Endodermal cell (in vitro differentiated cells): ENCODE measurements around the gene PRSS21. TPM values are rescaled to one million over a fixed set of nuclear protein-coding genes. Genes with fewer than 3 reads are reported as not detected.

Source experiments
- DNase-seq: peaks from one replicate; pipeline ENCODE4 v3.0.0-alpha.2; 2017
- H3K27ac ChIP-seq: 2 replicates; pipeline ENCODE4 v1.5.1; 2013; ENCODE audit warnings: mild to moderate bottlenecking, low read depth, low read length, moderate library complexity
- H3K27me3 ChIP-seq: 2 replicates; pipeline ENCODE4 v1.6.1; 2013; ENCODE audit warnings: mild to moderate bottlenecking, low read length, moderate library complexity; ENCODE audit not compliant: insufficient read depth, control insufficient read depth, poor library complexity, severe bottlenecking
- H3K36me3 ChIP-seq: 2 replicates; pipeline ENCODE4 v1.7.0; 2013; ENCODE audit warnings: mild to moderate bottlenecking, low read length, moderate library complexity; ENCODE audit not compliant: control insufficient read depth, insufficient read depth
- H3K4me1 ChIP-seq: one replicate; pipeline ENCODE4 v1.7.0; 2013; ENCODE audit warnings: low read length; ENCODE audit not compliant: control insufficient read depth, insufficient read depth
- H3K4me3 ChIP-seq: 2 replicates; pipeline ENCODE4 v1.5.1; 2013; ENCODE audit warnings: mild to moderate bottlenecking, low read length, moderate library complexity
- H3K9ac ChIP-seq: 2 replicates; pipeline ENCODE4 v1.6.1; 2013; ENCODE audit warnings: mild to moderate bottlenecking, low read length, moderate library complexity; ENCODE audit not compliant: poor library complexity, severe bottlenecking; ENCODE audit errors: extremely low read depth
- H3K9me3 ChIP-seq: 2 replicates; pipeline ENCODE4 v1.6.1; 2013; ENCODE audit warnings: mild to moderate bottlenecking, low read length, moderate library complexity; ENCODE audit not compliant: control insufficient read depth
- H3K27ac Mint-ChIP-seq: 2 replicates; pipeline ENCODE4 v1.8.0; 2020; ENCODE audit warnings: mixed read lengths
- H3K27me3 Mint-ChIP-seq: 2 replicates; pipeline ENCODE4 v1.8.0; 2021; ENCODE audit warnings: mild to moderate bottlenecking, mixed read lengths; ENCODE audit not compliant: insufficient read depth
- H3K36me3 Mint-ChIP-seq: 2 replicates; pipeline ENCODE4 v1.8.0; 2020; ENCODE audit warnings: low read depth, mixed read lengths
- H3K4me1 Mint-ChIP-seq: 2 replicates; pipeline ENCODE4 v1.8.0; 2020; ENCODE audit warnings: mixed read lengths
- H3K4me3 Mint-ChIP-seq: 2 replicates; pipeline ENCODE4 v1.8.0; 2020; ENCODE audit warnings: mild to moderate bottlenecking, moderate library complexity, mixed read lengths
- H3K9me3 Mint-ChIP-seq: 2 replicates; pipeline ENCODE4 v1.8.0; 2020; ENCODE audit warnings: mild to moderate bottlenecking, mixed read lengths
- CTCF ChIP-seq: fragments of 200-600 bp; sonication (generic); conservative IDR thresholded peaks from 2 replicates; pipeline ENCODE4 v1.5.0; 2021; ENCODE audit warnings: antibody characterized with exemption, mild to moderate bottlenecking
- WGBS, 2 experiments: methylation state at CpG; one replicate each; pipeline versions ENCODE4 v1.1.5 to v1.1.7; 2013; ENCODE audit warnings: missing lambda C conversion rate in 2 of 2, mixed read lengths in 1 of 2; ENCODE audit not compliant: insufficient coverage in 1 of 2, insufficient read length in 1 of 2; 5-methylcytosine and 5-hydroxymethylcytosine counted together
- total RNA-seq, 2 donors: library from RNA; stranded (reverse); fragmentation: NEBNext Ultra II Directional in 1 of 2; extraction: Animal tissue kit (Norgen Biotek cat#: 25700) in 1 of 2; gene quantifications; 2 replicates in 1 of 2; 3 replicates in 1 of 2; pipeline ENCODE4 v1.2.1, GENCODE V29; 2021

PRSS21 gene
- total RNA-seq, 2 donors from 2014 or later = not detected

GRCh38 chr16:2769100-2769529 lies 47.9 kb upstream of the PRSS21 start:
- Histone ChIP-seq H3K9ac (no peak overlapping the region), H3K27ac (peak overlapping the region; percentile 32)
- WGBS, 2 experiments = 80 to 97% methylated on average over 2 to 11 of the region's 11 CpGs

GRCh38 chr16:2769675-2770056 lies 47.4 kb upstream of the PRSS21 start:
- H3K9me3 Mint-ChIP-seq = peaks cover 7% of the 10 kb centered on the region

More at GRCh38 chr16:2769100-2769529, 47.9 kb upstream of the PRSS21 start:
- H3K27me3 Mint-ChIP-seq = no peaks in the 10 kb centered on the region
- Histone ChIP-seq H3K9me3 (peaks cover 11% of the 10 kb centered on the region), H3K27me3 (no peaks in the 10 kb centered on the region), H3K4me1 (peaks cover 3% of the 10 kb centered on the region), H3K36me3 (peaks cover 96% of the 10 kb centered on the region), H3K4me3 (no peak overlapping the region)
- H3K4me3 Mint-ChIP-seq = no peak overlapping the region
- H3K36me3 Mint-ChIP-seq = peaks cover 90% of the 10 kb centered on the region
- H3K27ac Mint-ChIP-seq = peak overlapping the region; percentile 48
- no peaks in the 10 kb centered on the region for H3K4me1 Mint-ChIP-seq
- no peak for TF ChIP-seq CTCF
- peaks cover 7% of the 10 kb centered on the region for H3K9me3 Mint-ChIP-seq
- no peak for DNase-seq

GRCh38 chr16:2770057-2770951 lies 46.7 kb upstream of the PRSS21 start:
- peaks cover 87% of the 10 kb centered on the region for H3K36me3 Mint-ChIP-seq
- TF ChIP-seq CTCF = peak; percentile 55
- peaks cover 7% of the 10 kb centered on the region for H3K9me3 Mint-ChIP-seq
- no peaks in the 10 kb centered on the region for H3K27me3 Mint-ChIP-seq
- Histone ChIP-seq H3K27me3 (no peaks in the 10 kb centered on the region), H3K9ac (no peak overlapping the region), H3K27ac (peak overlapping the region; percentile 36), H3K9me3 (no peaks in the 10 kb centered on the region), H3K36me3 (peaks cover 96% of the 10 kb centered on the region), H3K4me1 (peaks cover 3% of the 10 kb centered on the region), H3K4me3 (no peak overlapping the region)
- no peak overlapping the region for H3K4me3 Mint-ChIP-seq
- no peaks in the 10 kb centered on the region for H3K4me1 Mint-ChIP-seq
- 95 to 98% methylated on average over 18 to 32 of the region's 32 CpGs for WGBS, 2 experiments
- H3K27ac Mint-ChIP-seq = peak overlapping the region; percentile 86
- peak; percentile 73 for DNase-seq

More at GRCh38 chr16:2769675-2770056, 47.4 kb upstream of the PRSS21 start:
- peaks cover 3% of the 10 kb centered on the region for H3K4me1 ChIP-seq
- Mint-ChIP-seq H3K4me1 (no peaks in the 10 kb centered on the region), H3K27ac (peak overlapping the region; percentile 29), H3K4me3 (no peak overlapping the region), H3K36me3 (peaks cover 90% of the 10 kb centered on the region), H3K27me3 (no peaks in the 10 kb centered on the region)
- no peak for TF ChIP-seq CTCF
- no peaks in the 10 kb centered on the region for H3K27me3 ChIP-seq
- H3K9ac ChIP-seq = no peak overlapping the region
- H3K9me3 ChIP-seq = peaks cover 5% of the 10 kb centered on the region
- no peak overlapping the region for H3K27ac ChIP-seq
- H3K4me3 ChIP-seq = no peak overlapping the region
- H3K36me3 ChIP-seq = peaks cover 96% of the 10 kb centered on the region
- peak; percentile 49 for DNase-seq
- WGBS, 2 experiments = 93 to 96% methylated on average over 13 to 14 of the region's 14 CpGs
